ENCODE results near the gene ANKUB1. TPM values are rescaled to one million over a fixed set of nuclear protein-coding genes. Genes with fewer than 3 reads are reported as not detected.

ANKUB1 gene
- total RNA-seq, 1 donor from 2014 or later: 0.13 TPM

DNA sequence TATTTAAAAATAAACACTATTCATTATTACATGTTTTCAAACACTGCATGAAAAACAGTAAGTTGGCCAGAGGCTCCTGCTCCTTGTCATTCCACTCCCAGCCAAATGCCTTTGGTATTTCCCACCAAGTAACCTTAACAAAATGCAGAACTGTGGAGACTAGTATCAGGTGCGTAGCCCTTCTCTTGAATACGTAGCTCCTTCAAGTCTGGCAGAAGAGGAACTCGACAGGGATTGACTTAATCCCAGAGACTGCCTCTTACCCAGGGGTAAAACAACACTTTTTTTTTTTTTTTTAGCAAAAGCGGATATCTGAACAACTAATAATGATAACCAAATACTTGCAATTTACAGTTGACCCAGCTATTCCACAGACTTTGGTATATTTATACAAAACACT is 40.8 kb downstream of the ANKUB1 start:
- Mint-ChIP-seq H3K4me3 (peak overlapping the region; percentile 98), H3K27me3 (ENCODE audit: low read depth) (peaks cover 11% of the 10 kb centered on the region), H3K27ac (peak overlapping the region; percentile 98), H3K9me3 (no peaks in the 10 kb centered on the region), H3K4me1 (peaks cover 10% of the 10 kb centered on the region), H3K36me3 (peaks cover 22% of the 10 kb centered on the region)
- TF ChIP-seq, protein P1, sequence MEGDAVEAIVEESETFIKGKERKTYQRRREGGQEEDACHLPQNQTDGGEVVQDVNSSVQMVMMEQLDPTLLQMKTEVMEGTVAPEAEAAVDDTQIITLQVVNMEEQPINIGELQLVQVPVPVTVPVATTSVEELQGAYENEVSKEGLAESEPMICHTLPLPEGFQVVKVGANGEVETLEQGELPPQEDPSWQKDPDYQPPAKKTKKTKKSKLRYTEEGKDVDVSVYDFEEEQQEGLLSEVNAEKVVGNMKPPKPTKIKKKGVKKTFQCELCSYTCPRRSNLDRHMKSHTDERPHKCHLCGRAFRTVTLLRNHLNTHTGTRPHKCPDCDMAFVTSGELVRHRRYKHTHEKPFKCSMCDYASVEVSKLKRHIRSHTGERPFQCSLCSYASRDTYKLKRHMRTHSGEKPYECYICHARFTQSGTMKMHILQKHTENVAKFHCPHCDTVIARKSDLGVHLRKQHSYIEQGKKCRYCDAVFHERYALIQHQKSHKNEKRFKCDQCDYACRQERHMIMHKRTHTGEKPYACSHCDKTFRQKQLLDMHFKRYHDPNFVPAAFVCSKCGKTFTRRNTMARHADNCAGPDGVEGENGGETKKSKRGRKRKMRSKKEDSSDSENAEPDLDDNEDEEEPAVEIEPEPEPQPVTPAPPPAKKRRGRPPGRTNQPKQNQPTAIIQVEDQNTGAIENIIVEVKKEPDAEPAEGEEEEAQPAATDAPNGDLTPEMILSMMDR (IDR thresholded peaks at IDR 0.05; ENCODE audit: unreplicated experiment): no peak
- no peak for DNase-seq (ENCODE audit: low spot score in 2 of 2, unreplicated experiment in 2 of 2)

DNA sequence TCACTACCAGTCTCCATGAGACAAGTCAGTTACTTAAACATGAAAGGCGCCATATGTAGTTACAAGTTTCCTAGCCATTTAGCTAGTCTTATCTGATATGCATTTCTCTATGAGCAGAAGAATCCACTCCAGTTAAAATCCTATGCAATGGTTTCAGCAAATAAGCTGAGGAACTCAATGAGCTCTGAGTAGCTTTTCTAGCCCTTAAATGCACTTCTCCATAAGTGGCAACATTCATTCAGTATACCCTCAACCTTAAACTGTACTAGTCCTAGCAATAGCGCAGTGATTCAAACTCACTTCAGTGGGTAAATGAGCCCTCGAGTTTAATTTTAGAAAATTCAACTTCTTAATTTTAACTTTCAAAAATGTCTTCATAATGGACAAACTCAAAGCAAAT is 47.7 kb downstream of the ANKUB1 start:
- TF ChIP-seq, protein P1 (IDR thresholded peaks at IDR 0.05; ENCODE audit: unreplicated experiment): no peak
- Mint-ChIP-seq H3K27ac (no peak overlapping the region), H3K4me1 (no peaks in the 10 kb centered on the region), H3K36me3 (peaks cover 31% of the 10 kb centered on the region), H3K4me3 (no peak overlapping the region), H3K27me3 (ENCODE audit: low read depth) (no peaks in the 10 kb centered on the region), H3K9me3 (no peaks in the 10 kb centered on the region)
- no peak for DNase-seq (ENCODE audit: low spot score in 2 of 2, unreplicated experiment in 2 of 2)

DNA sequence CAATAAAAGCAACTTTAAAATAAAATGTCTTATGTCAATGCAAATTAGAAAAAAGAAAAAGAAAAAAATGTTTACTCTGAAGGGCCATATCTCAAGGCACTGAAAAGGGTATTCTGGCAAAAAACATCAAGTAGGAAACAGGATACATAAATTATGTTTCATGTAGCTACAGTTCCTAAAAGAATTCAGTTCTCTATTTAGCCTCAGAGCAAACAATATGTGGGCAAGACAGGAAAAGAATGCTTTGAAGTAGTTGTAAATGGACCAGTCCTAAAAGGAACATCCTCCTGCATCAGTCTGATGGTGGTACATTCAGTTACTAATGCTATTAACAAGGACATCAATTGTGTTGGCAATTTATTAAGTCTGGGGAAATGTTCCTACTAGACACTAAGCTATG is 48.2 kb downstream of the ANKUB1 start:
- TF ChIP-seq, protein P1 (IDR thresholded peaks at IDR 0.05; ENCODE audit: unreplicated experiment): no peak
- Mint-ChIP-seq H3K36me3 (peaks cover 30% of the 10 kb centered on the region), H3K9me3 (no peaks in the 10 kb centered on the region), H3K4me3 (no peak overlapping the region), H3K27me3 (ENCODE audit: low read depth) (no peaks in the 10 kb centered on the region), H3K4me1 (no peaks in the 10 kb centered on the region), H3K27ac (no peak overlapping the region)
- DNase-seq (ENCODE audit: low spot score in 2 of 2, unreplicated experiment in 2 of 2): no peak

DNA sequence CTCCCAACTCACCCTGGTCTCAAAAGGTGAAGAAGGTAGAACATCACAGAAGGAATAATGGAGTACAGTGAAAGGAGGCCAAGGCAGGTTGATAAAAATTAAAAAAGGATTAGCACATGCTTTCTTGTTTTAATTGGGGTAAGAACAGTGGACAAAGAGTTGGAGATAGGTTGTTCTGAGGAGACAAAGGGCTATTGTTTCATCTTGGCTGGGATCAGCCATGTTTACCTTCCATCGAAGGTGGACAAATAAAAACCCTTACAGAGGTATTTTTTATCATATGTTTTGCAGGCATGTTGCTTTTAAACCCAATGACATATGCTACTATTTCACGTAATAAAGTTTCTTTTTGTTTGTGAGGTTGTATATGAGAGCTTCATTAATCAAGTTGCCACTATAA is 53.0 kb downstream of the ANKUB1 start:
- no peak for DNase-seq (ENCODE audit: low spot score in 2 of 2, unreplicated experiment in 2 of 2)
- no peak overlapping the region for H3K4me3 Mint-ChIP-seq
- TF ChIP-seq, protein P1 (IDR thresholded peaks at IDR 0.05; ENCODE audit: unreplicated experiment): no peak
- no peaks in the 10 kb centered on the region for H3K9me3 Mint-ChIP-seq
- peaks cover 6% of the 10 kb centered on the region for H3K36me3 Mint-ChIP-seq
- H3K27me3 Mint-ChIP-seq (ENCODE audit: low read depth): no peaks in the 10 kb centered on the region
- no peak overlapping the region for H3K27ac Mint-ChIP-seq
- H3K4me1 Mint-ChIP-seq: peaks cover 12% of the 10 kb centered on the region

DNA sequence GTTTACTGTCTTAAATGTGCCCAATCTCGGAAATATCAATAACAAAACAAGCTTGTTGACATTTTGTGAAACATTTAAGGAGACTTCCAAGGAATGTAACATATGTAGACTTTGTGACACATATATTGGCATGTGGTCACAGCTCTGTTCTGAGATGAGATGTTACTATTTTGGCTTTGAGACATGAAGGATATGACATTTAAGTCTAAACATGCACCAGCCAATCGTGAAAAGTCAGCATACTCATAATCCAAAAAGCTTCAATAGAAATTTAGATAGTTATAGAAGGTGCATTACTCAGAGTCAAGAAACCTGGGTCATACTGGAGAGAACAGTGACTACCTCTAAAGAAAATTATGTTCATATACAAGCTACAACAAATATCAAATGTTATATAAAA is 53.5 kb downstream of the ANKUB1 start:
- H3K27me3 Mint-ChIP-seq (ENCODE audit: low read depth): no peaks in the 10 kb centered on the region
- no peaks in the 10 kb centered on the region for H3K9me3 Mint-ChIP-seq
- H3K4me3 Mint-ChIP-seq: no peak overlapping the region
- DNase-seq (ENCODE audit: low spot score in 2 of 2, unreplicated experiment in 2 of 2): no peak
- TF ChIP-seq, protein P1 (IDR thresholded peaks at IDR 0.05; ENCODE audit: unreplicated experiment): no peak
- peaks cover 6% of the 10 kb centered on the region for H3K36me3 Mint-ChIP-seq
- no peak overlapping the region for H3K27ac Mint-ChIP-seq
- H3K4me1 Mint-ChIP-seq: peaks cover 12% of the 10 kb centered on the region

DNA sequence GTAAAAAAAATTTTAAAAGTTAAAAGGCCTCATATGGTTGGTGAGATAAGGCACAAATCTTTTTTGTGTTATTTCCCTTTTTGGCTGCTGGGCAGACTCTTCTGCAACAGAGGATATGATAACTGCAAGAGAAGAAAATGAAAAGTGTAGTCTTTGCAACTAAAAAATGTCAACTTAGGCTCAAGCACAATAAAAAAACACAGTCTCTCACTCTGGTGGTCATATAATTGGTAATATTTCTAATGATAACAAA is 55.5 kb downstream of the ANKUB1 start:
- Mint-ChIP-seq H3K9me3 (no peaks in the 10 kb centered on the region), H3K27me3 (ENCODE audit: low read depth) (no peaks in the 10 kb centered on the region), H3K27ac (peak overlapping the region; percentile 74), H3K4me1 (peaks cover 12% of the 10 kb centered on the region), H3K36me3 (peaks cover 6% of the 10 kb centered on the region), H3K4me3 (no peak overlapping the region)
- no peak for DNase-seq (ENCODE audit: low spot score in 2 of 2, unreplicated experiment in 2 of 2)
- TF ChIP-seq, protein P1 (IDR thresholded peaks at IDR 0.05; ENCODE audit: unreplicated experiment): no peak

All from mesothelial cell of epicardium (in vitro differentiated cells).